Mucosa of gallbladder (tissue), 1 donor: ENCODE measurements around the gene PODN. TPM values are rescaled to one million over a fixed set of nuclear protein-coding genes. Genes with fewer than 3 reads are reported as not detected.

Source experiments
- DNase-seq: peaks from one replicate; pipeline ENCODE4 v3.0.0-alpha.2; 2020; ENCODE audit warnings: low spot score
- total RNA-seq: library from RNA; stranded (reverse); gene quantifications from one replicate; pipeline ENCODE4 v1.2.1, GENCODE V29; 2021
- donor health status: DM: no; HTN: no; CAD: no.

The PODN gene
- total RNA-seq, 1 donor from 2014 or later, result 250 TPM

DNA sequence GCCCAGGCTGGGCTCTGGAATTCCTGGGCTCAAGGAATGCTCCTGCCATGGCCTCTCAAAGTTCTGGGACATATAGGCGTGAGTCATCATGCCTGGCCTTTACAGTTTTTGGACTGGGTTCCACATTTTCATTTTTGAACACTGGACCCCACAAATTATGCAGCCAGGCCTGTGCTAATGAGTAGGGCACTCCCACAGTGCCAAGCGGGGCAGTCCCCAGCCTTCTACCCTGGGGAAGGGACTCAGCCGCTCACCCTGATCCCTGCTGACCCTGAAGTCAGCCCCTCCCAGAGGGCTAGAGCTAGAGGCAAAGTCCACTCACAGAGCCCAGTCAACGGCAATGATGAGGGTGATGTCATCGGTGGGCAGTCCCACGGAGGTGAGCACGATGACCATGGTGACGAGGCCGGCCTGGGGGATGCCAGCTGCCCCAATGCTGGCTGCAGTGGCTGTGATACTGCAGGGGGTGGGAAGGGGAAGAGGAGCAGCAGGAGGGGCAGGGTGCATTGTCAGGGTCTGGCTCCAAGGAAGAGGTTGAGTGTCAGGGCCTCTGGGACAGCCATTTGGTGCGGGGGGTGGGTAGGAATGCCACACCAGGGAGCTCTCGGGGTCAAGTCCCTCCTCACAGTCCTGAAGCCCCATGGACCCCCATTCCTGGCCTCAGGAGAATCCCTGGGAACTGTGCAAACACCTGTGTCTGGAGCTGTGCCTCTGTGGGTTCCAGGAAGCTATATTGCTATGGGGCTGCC lies 27.6 kb downstream of the PODN start:
- peak; percentile 81 for DNase-seq

DNA sequence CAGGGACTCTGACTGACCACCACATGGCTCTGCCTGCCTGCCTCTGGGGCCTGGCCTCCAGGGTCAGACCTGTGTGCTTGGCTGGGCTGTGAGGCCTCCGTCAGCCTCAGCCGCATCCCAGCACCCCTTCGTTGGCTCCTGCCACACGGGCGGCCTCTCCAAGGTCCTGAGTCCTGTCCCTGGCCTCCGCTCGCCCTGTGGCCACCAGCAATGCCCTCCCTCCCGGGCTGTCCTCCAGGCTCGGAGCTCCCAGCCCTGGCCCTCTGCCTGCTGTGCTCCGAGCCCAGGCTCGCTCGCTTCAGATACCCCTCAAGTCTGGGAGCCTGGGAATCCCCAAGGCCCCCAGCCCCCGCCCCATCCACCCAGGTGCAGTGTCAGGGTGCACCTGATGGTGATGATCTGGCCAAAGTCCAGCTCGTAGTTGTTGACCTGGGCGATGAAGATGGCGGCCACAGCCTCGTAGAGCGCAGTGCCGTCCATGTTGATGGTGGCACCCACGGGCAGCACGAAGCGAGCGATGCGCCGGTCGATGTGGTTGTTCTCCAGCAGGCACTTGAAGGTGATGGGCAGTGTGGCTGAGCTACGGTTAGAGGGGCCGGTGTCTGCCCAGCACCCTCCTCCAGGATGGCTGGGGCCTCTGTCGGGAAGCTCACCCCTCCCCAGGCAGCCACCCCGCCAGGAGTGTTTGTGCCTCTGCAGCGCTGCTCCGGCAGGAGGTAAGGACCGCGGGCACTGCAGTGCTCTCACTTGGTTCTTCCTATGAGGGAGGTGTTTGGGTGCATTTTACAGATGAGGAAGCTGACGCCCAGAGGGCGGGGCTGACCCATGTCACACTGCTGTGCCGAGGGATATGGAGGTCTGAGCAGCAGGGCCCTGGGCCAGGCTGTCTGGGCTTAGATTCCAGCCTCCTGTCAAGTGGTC lies 28.5 kb downstream of the PODN start:
- peak; percentile 49 for DNase-seq

GRCh38 chr1:53091841-53092645 lies 30.0 kb downstream of the PODN start:
- no peak for DNase-seq

DNA sequence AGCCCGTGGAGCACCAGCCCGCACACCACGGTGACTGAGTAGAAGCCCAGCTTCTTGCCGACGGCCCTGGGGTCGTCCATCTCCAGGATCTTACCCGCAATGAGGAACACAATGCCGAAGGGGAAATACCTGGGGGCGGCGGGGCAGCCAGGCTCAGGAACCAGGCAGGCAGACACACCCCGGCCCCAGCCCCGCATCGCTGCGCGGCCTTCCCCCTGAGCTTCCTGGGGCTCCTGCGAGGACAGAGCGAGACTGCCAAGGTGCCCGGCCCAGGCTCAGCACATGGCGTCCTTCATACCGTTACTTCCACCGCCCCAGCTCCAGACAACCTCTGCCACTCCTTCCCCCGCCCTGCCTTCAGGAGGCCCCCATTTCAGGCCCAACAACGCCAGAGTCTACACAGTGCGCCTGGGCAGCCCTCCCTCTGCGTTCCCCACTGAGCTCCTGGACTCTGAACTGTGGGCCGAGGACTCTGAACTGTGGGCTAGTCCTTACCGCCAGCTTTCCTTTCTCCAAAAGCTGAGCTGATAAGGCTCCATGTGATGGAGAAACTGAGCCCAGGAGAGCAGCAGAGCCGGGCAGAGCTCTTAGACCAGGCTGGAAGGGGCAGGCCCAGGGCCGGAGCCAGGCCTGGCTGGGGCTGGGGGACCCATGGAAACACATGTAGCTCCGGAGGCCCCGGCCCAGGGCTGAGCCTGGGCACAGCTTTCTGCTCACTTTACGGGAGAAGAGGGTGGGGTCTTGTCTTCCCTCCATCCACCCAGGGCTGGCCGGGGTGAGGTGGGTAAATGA lies 30.8 kb downstream of the PODN start:
- DNase-seq, result peak; percentile 59

DNA sequence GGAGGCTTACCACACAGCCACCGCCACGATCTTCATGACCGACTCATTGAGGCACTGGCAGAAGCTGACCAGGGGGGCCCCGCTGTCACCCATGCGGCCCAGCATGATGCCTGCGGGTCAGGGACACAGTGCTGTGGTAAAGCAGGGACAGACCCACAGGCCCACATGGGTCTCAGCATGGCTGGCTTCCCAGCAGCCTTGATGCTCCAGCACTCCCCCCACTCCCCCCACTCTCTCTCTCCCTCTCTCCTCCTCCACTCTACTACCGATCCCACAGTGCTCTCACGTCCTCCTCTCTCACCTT lies 31.4 kb downstream of the PODN start:
- no peak for DNase-seq

DNA sequence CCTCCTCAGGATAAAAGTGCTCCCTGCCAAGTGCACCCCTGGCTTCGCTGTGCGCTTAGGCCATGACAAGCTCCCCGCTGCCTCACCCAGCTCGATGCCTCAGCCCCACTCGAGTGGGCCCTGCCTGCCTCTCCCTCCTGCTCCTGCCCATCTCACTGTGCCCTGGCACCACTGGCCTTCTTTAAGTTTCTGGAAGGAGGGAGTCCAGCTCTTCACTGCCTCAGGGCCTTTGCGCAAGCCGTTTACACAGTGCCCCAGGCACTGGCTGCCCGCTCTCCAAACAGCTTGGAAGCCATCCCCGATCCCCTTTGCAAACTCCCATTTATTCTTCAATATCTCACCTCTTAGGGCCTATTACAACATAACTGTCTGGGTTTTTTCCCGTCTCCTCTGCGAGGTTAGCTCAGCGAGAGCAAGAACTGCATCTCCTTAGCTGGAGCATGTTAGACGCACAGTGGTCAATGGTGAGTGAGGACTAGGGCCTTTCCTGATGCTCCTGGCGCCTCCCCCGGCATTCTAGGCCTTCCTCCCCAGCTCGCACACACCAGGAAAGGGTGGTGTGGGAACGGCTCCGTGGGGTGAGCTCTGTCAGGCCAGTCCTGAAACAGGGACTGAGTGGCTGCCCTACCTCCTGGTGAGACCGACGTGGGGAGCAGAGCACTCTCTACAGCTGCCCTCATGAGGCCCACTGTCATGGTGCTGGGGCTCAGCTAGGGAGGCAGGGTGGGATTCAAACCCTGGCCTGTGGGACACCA lies 31.9 kb downstream of the PODN start:
- DNase-seq, result no peak

GRCh38 chr1:53094533-53094919 lies 32.5 kb downstream of the PODN start:
- DNase-seq, result no peak

- no peak for DNase-seq
These were observed 42.4 kb downstream of the PODN start for GRCh38 chr1:53104289-53104913.

GRCh38 chr1:53107090-53107489 lies 45.1 kb downstream of the PODN start:
- DNase-seq, result no peak

GRCh38 chr1:53107570-53108322 lies 45.7 kb downstream of the PODN start:
- DNase-seq, result peak; percentile 66

- no peak for DNase-seq
These were observed 46.9 kb downstream of the PODN start for GRCh38 chr1:53108646-53109580.

GRCh38 chr1:53110370-53111072 lies 48.5 kb downstream of the PODN start:
- no peak for DNase-seq

DNA sequence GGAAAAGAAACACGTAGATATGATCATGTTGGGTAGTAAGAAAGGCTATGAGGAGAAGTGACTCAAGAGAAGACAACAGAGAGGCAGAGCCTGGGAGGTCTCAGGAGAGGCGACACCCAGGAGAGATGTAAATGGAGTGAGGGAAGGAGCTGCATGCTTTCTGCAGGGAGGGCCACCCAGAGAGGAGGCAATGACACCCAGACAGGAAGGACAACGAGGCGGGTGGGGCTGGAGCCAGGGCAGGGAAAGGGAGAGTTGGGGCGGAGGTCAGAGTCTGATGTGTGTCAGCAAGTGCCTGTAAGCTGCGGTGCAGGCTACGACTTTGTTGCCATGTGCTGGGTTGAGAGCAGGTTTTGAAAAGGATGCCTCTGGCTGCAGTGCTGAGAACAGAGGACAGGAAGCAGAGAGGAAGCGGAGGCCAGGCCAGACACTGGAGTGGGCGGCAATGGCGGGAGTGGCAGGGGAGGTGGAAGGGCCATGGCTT lies 49.1 kb downstream of the PODN start:
- DNase-seq, result peak; percentile 74

DNA sequence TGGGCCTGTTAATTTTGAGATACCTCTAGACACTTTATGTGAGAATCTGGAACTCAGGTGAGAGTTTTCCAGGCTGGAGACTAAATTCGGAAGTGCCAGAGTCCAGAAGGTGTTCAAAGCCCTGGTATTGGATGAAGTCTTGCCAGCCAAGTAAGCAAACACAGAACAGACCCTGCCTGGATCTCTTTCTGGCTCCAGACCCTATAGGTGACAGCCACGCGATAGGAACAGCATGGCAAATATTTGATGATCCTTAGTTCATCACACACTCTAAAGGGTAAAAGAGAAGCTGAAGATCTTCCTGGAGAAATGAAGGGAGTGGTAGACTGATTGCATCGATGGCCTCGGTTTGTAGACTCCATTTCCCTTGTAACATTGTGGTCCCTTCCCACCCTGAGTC lies 49.7 kb downstream of the PODN start:
- no peak for DNase-seq

- DNase-seq, result no peak
These were observed 50.3 kb downstream of the PODN start for GRCh38 chr1:53112271-53112774.

- DNase-seq, result no peak
These were observed 50.8 kb downstream of the PODN start for GRCh38 chr1:53112861-53113260.

DNA sequence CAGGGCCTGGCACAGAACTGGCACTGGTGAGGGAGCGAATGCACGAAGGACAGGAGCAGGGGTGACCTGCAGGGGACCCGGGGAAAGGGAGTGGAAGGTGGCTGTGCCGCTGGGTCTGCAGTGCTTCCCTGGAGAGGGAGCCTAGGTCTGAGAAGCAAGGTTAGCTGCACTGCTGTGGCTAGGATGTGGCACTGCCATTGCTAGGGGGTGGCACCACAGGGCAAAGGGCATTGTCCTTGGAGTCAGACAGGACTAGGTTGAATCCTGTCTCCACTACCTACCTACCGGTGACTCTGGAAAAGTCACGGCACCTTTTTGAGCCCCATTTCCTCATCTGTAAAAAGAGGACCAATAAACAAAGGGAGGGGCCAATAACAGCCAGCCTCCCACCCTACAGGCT lies 52.1 kb downstream of the PODN start:
- DNase-seq, result no peak
